Cardiac septum (tissue), 1 donor: ENCODE data around the gene TMEM131L. TPM values are rescaled to one million over a fixed set of nuclear protein-coding genes. Genes with fewer than 3 reads are reported as not detected.
"Not testable (repeated sequence)": the region's sequence is repeated elsewhere in the genome, so short reads cannot be mapped to it uniquely, and the experiment has no call there.

Source experiments
- DNase-seq: peaks from one replicate; pipeline ENCODE4 v3.0.0-alpha.2; 2020; ENCODE audit warnings: low spot score
- intact Hi-C: fragments of 100-400 bp; cut with DNase I; formaldehyde crosslinking; loops from one replicate; pipeline ENCODE4 v1.14.0; 2022
- total RNA-seq: library from RNA; stranded (reverse); fragmentation: NEBNext Ultra II Directional; extraction: Animal tissue kit (Norgen Biotek cat#: 25700); gene quantifications from one replicate; pipeline ENCODE4 v1.2.1, GENCODE V29; 2021
- donor health status: DM: no; HTN: no; CAD: no.

TMEM131L gene
- total RNA-seq, 1 donor from 2014 or later, result 21.2 TPM

- intact Hi-C loops, result no loop called here
- no peak for DNase-seq
Observed at GRCh38 chr4:153652051-153652784, 186.1 kb downstream of the TMEM131L start.

GRCh38 chr4:153655002-153655541, 188.9 kb downstream of the TMEM131L start:
- intact Hi-C loops, result no loop called here
- DNase-seq, result no peak

GRCh38 chr4:153655928-153656327, 189.8 kb downstream of the TMEM131L start:
- intact Hi-C loops, result no loop called here
- DNase-seq, result no peak

GRCh38 chr4:153661215-153661822, 195.2 kb downstream of the TMEM131L start:
- intact Hi-C loops, result no loop called here
- DNase-seq, result no peak

GRCh38 chr4:153661908-153662307, 195.7 kb downstream of the TMEM131L start:
- DNase-seq, result no peak
- intact Hi-C loops, result no loop called here

GRCh38 chr4:153663667-153664066, 197.5 kb downstream of the TMEM131L start:
- no peak for DNase-seq
- intact Hi-C loops, result no loop called here

- DNase-seq, result not testable (repeated sequence)
Observed at GRCh38 chr4:153666505-153666904, 200.3 kb downstream of the TMEM131L start.

GRCh38 chr4:153668647-153669046, 202.5 kb downstream of the TMEM131L start:
- intact Hi-C loops, result no loop called here
- DNase-seq, result no peak

More at GRCh38 chr4:153666505-153666904, 200.3 kb downstream of the TMEM131L start:
- intact Hi-C loops, result not testable (repeated sequence)

- DNase-seq, result no peak
- intact Hi-C loops, result no loop called here
Observed at GRCh38 chr4:153669838-153670237, 203.7 kb downstream of the TMEM131L start.

GRCh38 chr4:153676486-153676885, 210.3 kb downstream of the TMEM131L start:
- DNase-seq, result no peak
- intact Hi-C loops, result no loop called here

- intact Hi-C loops, result no loop called here
- no peak for DNase-seq
Observed at GRCh38 chr4:153676984-153677383, 210.8 kb downstream of the TMEM131L start.

GRCh38 chr4:153679486-153679885, 213.3 kb downstream of the TMEM131L start:
- DNase-seq, result no peak
- intact Hi-C loops, result no loop called here

- intact Hi-C loops, result no loop called here
- DNase-seq, result no peak
Observed at GRCh38 chr4:153683763-153684181, 217.6 kb downstream of the TMEM131L start.

- intact Hi-C loops, result no loop called here
- DNase-seq, result peak; percentile 96
Observed at GRCh38 chr4:153684182-153684970, 218.2 kb downstream of the TMEM131L start, which contains the start of gene TLR2. Gene TLR2, plus strand, starts transcription at chr4:153684280. Its CDS starts 18,628 bp downstream, at chr4:153702908.

- intact Hi-C loops, result no loop called here
- no peak for DNase-seq
Observed at GRCh38 chr4:153684971-153685371, 218.8 kb downstream of the TMEM131L start.

Other genes with a start within 250 kb of the TMEM131L start
- gene MND1, start 121.7 kb upstream of the TMEM131L start, total RNA-seq, result not detected
- 5.1 TPM for gene TLR2, start 217.9 kb downstream of the TMEM131L start, total RNA-seq